GM12801 (cell line): ENCODE data around the gene GAGE12J.
"Not testable (repeated sequence)": the region's sequence is repeated elsewhere in the genome, so short reads cannot be mapped to it uniquely, and the experiment has no call there.

Source experiments
- CTCF ChIP-seq: IDR thresholded peaks from one replicate; pipeline ENCODE4 v1.5.1; 2011; ENCODE audit warnings: control low read depth; ENCODE audit not compliant: insufficient read length; ENCODE audit errors: extremely low read depth

Gene GAGE12J

GRCh38 chrX:49316085-49316484, 5.8 kb upstream of the GAGE12J start:
- no peak for TF ChIP-seq CTCF

- not testable (repeated sequence) for TF ChIP-seq CTCF
Measured at GRCh38 chrX:49331282-49331681, 9.4 kb downstream of the GAGE12J start, which contains the start of gene GAGE13. TSS of gene GAGE13 (plus strand) at chrX:49331582. CDS start at chrX:49332738, 1,156 bp downstream.
